Activated CD8-positive, alpha-beta T cell treated with anti-CD3 and anti-CD28 coated beads, Interleukin-2, amount 10 ng/mL, durations not matched to agents 7 days and 5 days (primary cell): ENCODE results near the gene SPTB. TPM values are rescaled to one million over a fixed set of nuclear protein-coding genes. Genes with fewer than 3 reads are reported as not detected.

Source experiments
- ATAC-seq: fragments of 150-1000 bp; cut with Tn5 transposase; one replicate; pipeline ENCODE4 v1.10.0; 2021; ENCODE audit warnings: moderate library complexity
- CTCF ChIA-PET: fragments of 350-600 bp; sonication (Branson Sonifier 250); formaldehyde crosslinking; loops from one replicate; lab custom pipeline; 2021; ENCODE audit warnings: antibody characterized with exemption; lab: Charles Lee
- POLR2A ChIA-PET: fragments of 350-600 bp; sonication (Branson Sonifier 250); formaldehyde crosslinking; loops from one replicate; lab custom pipeline; 2021; ENCODE audit warnings: antibody characterized with exemption; lab: Charles Lee
- DNase-seq: peaks from one replicate; pipeline ENCODE4 v3.0.0-alpha.2; 2020
- H3K27ac Mint-ChIP-seq: one replicate; pipeline ENCODE4 v1.8.0; 2021; ENCODE audit warnings: mild to moderate bottlenecking, mixed read lengths
- H3K27me3 Mint-ChIP-seq: one replicate; pipeline ENCODE4 v1.8.0; 2021; ENCODE audit warnings: low read depth, mixed read lengths
- H3K36me3 Mint-ChIP-seq: one replicate; pipeline ENCODE4 v1.8.0; 2021; ENCODE audit warnings: low read depth, mixed read lengths
- H3K4me1 Mint-ChIP-seq: one replicate; pipeline ENCODE4 v1.8.0; 2021; ENCODE audit warnings: low read depth, mixed read lengths
- H3K4me3 Mint-ChIP-seq: one replicate; pipeline ENCODE4 v1.8.0; 2021; ENCODE audit warnings: mild to moderate bottlenecking, mixed read lengths
- H3K9me3 Mint-ChIP-seq: one replicate; pipeline ENCODE4 v1.8.0; 2022; ENCODE audit warnings: mixed read lengths; ENCODE audit not compliant: insufficient read depth
- total RNA-seq, 2 experiments: library from RNA; stranded (reverse); gene quantifications; one replicate each; pipeline ENCODE4 v1.2.3, GENCODE V29; 2021

SPTB gene
- total RNA-seq, 2 experiments from 2014 or later: not detected

- H3K27ac Mint-ChIP-seq: no peak overlapping the region
- H3K4me3 Mint-ChIP-seq: no peak overlapping the region
- ChIA-PET POLR2A (no interaction called here), CTCF (interaction anchor here (1.3 kb wide), 1 partner anchor 106 kb away, joined by 4 read pairs; no protein-coding TSS in a partner anchor)
- DNase-seq (no peak), ATAC-seq (no peak)
- no peaks in the 10 kb centered on the region for H3K4me1 Mint-ChIP-seq
- H3K36me3 Mint-ChIP-seq: no peaks in the 10 kb centered on the region
- peaks cover 7% of the 10 kb centered on the region for H3K27me3 Mint-ChIP-seq
- H3K9me3 Mint-ChIP-seq: no peaks in the 10 kb centered on the region
Observed at GRCh38 chr14:64786296-64787149, 93.2 kb downstream of the SPTB start.

- CTCF ChIA-PET: no interaction called here
- ATAC-seq: no peak
- no peak for DNase-seq
- Mint-ChIP-seq H3K27me3 (peaks cover 10% of the 10 kb centered on the region), H3K36me3 (no peaks in the 10 kb centered on the region), H3K4me3 (no peak overlapping the region), H3K9me3 (no peaks in the 10 kb centered on the region), H3K27ac (no peak overlapping the region), H3K4me1 (no peaks in the 10 kb centered on the region)
- POLR2A ChIA-PET: no interaction called here
Observed at GRCh38 chr14:64784006-64784405, 95.7 kb downstream of the SPTB start.

GRCh38 chr14:64782196-64782595, 97.5 kb downstream of the SPTB start:
- H3K27ac Mint-ChIP-seq: no peak overlapping the region
- no peak for DNase-seq
- H3K9me3 Mint-ChIP-seq: no peaks in the 10 kb centered on the region
- no peaks in the 10 kb centered on the region for H3K4me1 Mint-ChIP-seq
- H3K36me3 Mint-ChIP-seq: no peaks in the 10 kb centered on the region
- H3K27me3 Mint-ChIP-seq: peaks cover 10% of the 10 kb centered on the region
- POLR2A ChIA-PET: no interaction called here
- no peak for ATAC-seq
- H3K4me3 Mint-ChIP-seq: no peak overlapping the region
- CTCF ChIA-PET: interaction anchor here (0.8 to 1.9 kb wide), 3 partner anchors 17 to 110 kb away, joined by 3 to 6 read pairs (median 4); no protein-coding TSS in a partner anchor

- no peak overlapping the region for H3K27ac Mint-ChIP-seq
Observed at GRCh38 chr14:64779472-64779871, 100.2 kb downstream of the SPTB start.

GRCh38 chr14:64778104-64778754, 101.5 kb downstream of the SPTB start:
- Mint-ChIP-seq H3K27me3 (peaks cover 10% of the 10 kb centered on the region), H3K4me1 (no peaks in the 10 kb centered on the region), H3K36me3 (no peaks in the 10 kb centered on the region), H3K4me3 (no peak overlapping the region), H3K9me3 (no peaks in the 10 kb centered on the region), H3K27ac (no peak overlapping the region)
- ATAC-seq: no peak
- ChIA-PET POLR2A (no interaction called here), CTCF (interaction anchor here (1.4 kb wide), 1 partner anchor 17 kb away, joined by 5 read pairs; no protein-coding TSS in a partner anchor)
- DNase-seq: no peak

More at GRCh38 chr14:64779472-64779871, 100.2 kb downstream of the SPTB start:
- POLR2A ChIA-PET: interaction anchor here (0.6 kb wide), 1 partner anchor 134 kb away, joined by 3 read pairs; no protein-coding TSS in a partner anchor
- Mint-ChIP-seq H3K9me3 (no peaks in the 10 kb centered on the region), H3K4me3 (no peak overlapping the region), H3K27me3 (peaks cover 10% of the 10 kb centered on the region), H3K4me1 (no peaks in the 10 kb centered on the region), H3K36me3 (no peaks in the 10 kb centered on the region)
- no peak for ATAC-seq
- no peak for DNase-seq
- CTCF ChIA-PET: interaction anchor here (0.7 to 1.4 kb wide), 2 partner anchors 18 to 20 kb away, joined by 3 to 5 read pairs; no protein-coding TSS in a partner anchor

- H3K4me3 Mint-ChIP-seq: no peak overlapping the region
- H3K36me3 Mint-ChIP-seq: no peaks in the 10 kb centered on the region
- H3K27me3 Mint-ChIP-seq: peaks cover 10% of the 10 kb centered on the region
- H3K27ac Mint-ChIP-seq: no peak overlapping the region
- CTCF ChIA-PET: interaction anchor here (0.9 to 2.4 kb wide), 4 partner anchors 12 to 46 kb away, joined by 3 to 11 read pairs (median 4); no protein-coding TSS in a partner anchor
- DNase-seq (no peak), ATAC-seq (no peak)
- POLR2A ChIA-PET: no interaction called here
- no peaks in the 10 kb centered on the region for H3K4me1 Mint-ChIP-seq
- no peaks in the 10 kb centered on the region for H3K9me3 Mint-ChIP-seq
Observed at GRCh38 chr14:64777461-64777860, 102.2 kb downstream of the SPTB start.

- H3K36me3 Mint-ChIP-seq: no peaks in the 10 kb centered on the region
- no peak overlapping the region for H3K27ac Mint-ChIP-seq
- H3K4me1 Mint-ChIP-seq: peaks cover 9% of the 10 kb centered on the region
- H3K27me3 Mint-ChIP-seq: no peaks in the 10 kb centered on the region
- ChIA-PET CTCF (interaction anchor here (1.3 to 2.4 kb wide), 4 partner anchors 10 to 117 kb away, joined by 5 to 11 read pairs (median 8); no protein-coding TSS in a partner anchor), POLR2A (no interaction called here)
- no peak for ATAC-seq
- DNase-seq: no peak
- H3K9me3 Mint-ChIP-seq: no peaks in the 10 kb centered on the region
- no peak overlapping the region for H3K4me3 Mint-ChIP-seq
Observed at GRCh38 chr14:64775081-64775777, 104.5 kb downstream of the SPTB start.

GRCh38 chr14:64774272-64774671, 105.4 kb downstream of the SPTB start:
- H3K27me3 Mint-ChIP-seq: no peaks in the 10 kb centered on the region
- H3K9me3 Mint-ChIP-seq: no peaks in the 10 kb centered on the region
- no peak for DNase-seq
- ChIA-PET CTCF (interaction anchor here (1.8 kb wide), 1 partner anchor 13 kb away, joined by 8 read pairs; no protein-coding TSS in a partner anchor), POLR2A (no interaction called here)
- peaks cover 9% of the 10 kb centered on the region for H3K4me1 Mint-ChIP-seq
- H3K4me3 Mint-ChIP-seq: no peak overlapping the region
- no peak for ATAC-seq
- H3K36me3 Mint-ChIP-seq: no peaks in the 10 kb centered on the region
- H3K27ac Mint-ChIP-seq: no peak overlapping the region

GRCh38 chr14:64773577-64773976, 106.1 kb downstream of the SPTB start:
- POLR2A ChIA-PET: no interaction called here
- CTCF ChIA-PET: interaction anchor here (2.2 kb wide), 1 partner anchor 123 kb away, joined by 6 read pairs; no protein-coding TSS in a partner anchor
- no peak overlapping the region for H3K27ac Mint-ChIP-seq
- ATAC-seq (no peak), DNase-seq (no peak)
- H3K4me1 Mint-ChIP-seq: peaks cover 9% of the 10 kb centered on the region
- no peaks in the 10 kb centered on the region for H3K9me3 Mint-ChIP-seq
- no peak overlapping the region for H3K4me3 Mint-ChIP-seq
- H3K27me3 Mint-ChIP-seq: no peaks in the 10 kb centered on the region
- no peaks in the 10 kb centered on the region for H3K36me3 Mint-ChIP-seq

- Mint-ChIP-seq H3K27ac (no peak overlapping the region), H3K4me1 (peaks cover 9% of the 10 kb centered on the region), H3K4me3 (no peak overlapping the region), H3K36me3 (no peaks in the 10 kb centered on the region), H3K27me3 (no peaks in the 10 kb centered on the region), H3K9me3 (no peaks in the 10 kb centered on the region)
- POLR2A ChIA-PET: no interaction called here
- CTCF ChIA-PET: interaction anchor here (1.0 to 2.2 kb wide), 4 partner anchors 9 to 124 kb away, joined by 3 to 7 read pairs (median 6); no protein-coding TSS in a partner anchor
- ATAC-seq: no peak
- DNase-seq: no peak
Observed at GRCh38 chr14:64773046-64773445, 106.7 kb downstream of the SPTB start.

- no peaks in the 10 kb centered on the region for H3K27me3 Mint-ChIP-seq
- H3K27ac Mint-ChIP-seq: no peak overlapping the region
- H3K4me3 Mint-ChIP-seq: no peak overlapping the region
- ATAC-seq: no peak
- no peaks in the 10 kb centered on the region for H3K36me3 Mint-ChIP-seq
- ChIA-PET CTCF (interaction anchor here (1.0 to 2.2 kb wide), 5 partner anchors 8 to 124 kb away, joined by 3 to 7 read pairs (median 5); no protein-coding TSS in a partner anchor), POLR2A (interaction anchor here (1.1 kb wide), 1 partner anchor 384 kb away, joined by 3 read pairs; the partner anchor contains the start of gene MTHFD1)
- no peak for DNase-seq
- peaks cover 9% of the 10 kb centered on the region for H3K4me1 Mint-ChIP-seq
- H3K9me3 Mint-ChIP-seq: no peaks in the 10 kb centered on the region
Observed at GRCh38 chr14:64772397-64772950, 107.2 kb downstream of the SPTB start.
